HG03521 (cell line): Measurements from ENCODE around the gene CCSER1.
"Not testable (repeated sequence)": the region's sequence is repeated elsewhere in the genome, so short reads cannot be mapped to it uniquely, and the experiment has no call there.

Experiments used
- ATAC-seq: cut with Tn5 transposase; IDR thresholded peaks from one replicate; pipeline ENCODE4 v1.9.1; 2021; ENCODE audit warnings: mild to moderate bottlenecking, moderate library complexity; ENCODE audit not compliant: unreplicated experiment

CCSER1 gene

GRCh38 chr4:91611782-91612181 is 1484.6 kb downstream of the CCSER1 start:
- no peak for ATAC-seq

- no peak for ATAC-seq
Observed at GRCh38 chr4:91620952-91621351, 1493.8 kb downstream of the CCSER1 start.

GRCh38 chr4:91621446-91621845 is 1494.3 kb downstream of the CCSER1 start:
- ATAC-seq = no peak

- ATAC-seq = no peak
Observed at GRCh38 chr4:91622925-91623602, 1495.9 kb downstream of the CCSER1 start.

- ATAC-seq = not testable (repeated sequence)
Observed at GRCh38 chr4:91623603-91623967, 1496.4 kb downstream of the CCSER1 start.

GRCh38 chr4:91630054-91630453 is 1502.9 kb downstream of the CCSER1 start:
- no peak for ATAC-seq

GRCh38 chr4:91630764-91631163 is 1503.6 kb downstream of the CCSER1 start:
- ATAC-seq = no peak

- no peak for ATAC-seq
Observed at GRCh38 chr4:91631335-91631734, 1504.1 kb downstream of the CCSER1 start.

GRCh38 chr4:91636083-91636482 is 1508.9 kb downstream of the CCSER1 start:
- no peak for ATAC-seq
